Common myeloid progenitor, CD34-positive (primary cell): ENCODE results near the gene C1QTNF5.
A peak's percentile ranks its signal among the peaks of the same experiment; 100 is the strongest.

Experiments
- CTCF ChIA-PET: fragments of 350-600 bp; sonication (Branson Sonifier 250); formaldehyde crosslinking; loops from one replicate; lab custom pipeline; 2021; ENCODE audit warnings: antibody characterized with exemption; lab: Charles Lee
- POLR2A ChIA-PET: fragments of 350-600 bp; sonication (Branson Sonifier 250); formaldehyde crosslinking; loops from one replicate; lab custom pipeline; 2021; ENCODE audit warnings: antibody characterized with exemption; lab: Charles Lee
- DNase-seq, 3 donors: peaks; one replicate each; pipeline versions ENCODE4 v3.0.0 to v3.0.0-alpha.2; 2013
- H3K27ac ChIP-seq, 2 experiments: 1 replicate in 1 of 2; 2 replicates in 1 of 2; pipeline ENCODE4 v1.7.0; 2013; ENCODE audit warnings: inconsistent platforms in 2 of 2, low read length in 2 of 2, mild to moderate bottlenecking in 2 of 2, low read depth in 1 of 2, moderate library complexity in 1 of 2; ENCODE audit not compliant: severe bottlenecking in 2 of 2, insufficient read depth in 1 of 2, poor library complexity in 1 of 2
- H3K27me3 ChIP-seq, 5 experiments: replicated peaks in 2 of 5; 1 replicate in 3 of 5; 2 replicates in 2 of 5; pipeline versions ENCODE4 v1.6.1 to v1.7.0; 2013; ENCODE audit warnings: low read length in 4 of 5, mild to moderate bottlenecking in 2 of 5, moderate library complexity in 2 of 5, inconsistent platforms in 1 of 5; ENCODE audit not compliant: insufficient read depth in 5 of 5, control insufficient read depth in 4 of 5
- H3K36me3 ChIP-seq, 4 experiments: 1 replicate in 2 of 4; 2 replicates in 2 of 4; pipeline versions ENCODE4 v1.6.1 to v1.7.0; 2013; ENCODE audit warnings: low read length in 3 of 4, control low read depth in 1 of 4, mild to moderate bottlenecking in 1 of 4; ENCODE audit not compliant: control insufficient read depth in 4 of 4, insufficient read depth in 4 of 4
- H3K4me1 ChIP-seq, 4 experiments: 1 replicate in 3 of 4; 2 replicates in 1 of 4; pipeline versions ENCODE4 v1.6.1 to v1.7.1; 2013; ENCODE audit warnings: low read length in 3 of 4, mild to moderate bottlenecking in 3 of 4, control low read depth in 1 of 4, inconsistent platforms in 1 of 4, moderate library complexity in 1 of 4; ENCODE audit not compliant: control insufficient read depth in 4 of 4, insufficient read depth in 4 of 4; ENCODE audit errors: control extremely low read depth in 1 of 4
- H3K4me3 ChIP-seq, 7 experiments: 1 replicate in 4 of 7; 2 replicates in 3 of 7; pipeline versions ENCODE4 v1.5.1 to v1.7.0; 2013; ENCODE audit warnings: mild to moderate bottlenecking in 7 of 7, low read length in 6 of 7, moderate library complexity in 6 of 7, inconsistent platforms in 2 of 7, low read depth in 2 of 7, control low read depth in 1 of 7; ENCODE audit not compliant: insufficient read depth in 4 of 7, control insufficient read depth in 1 of 7; ENCODE audit errors: extremely low read depth in 1 of 7
- H3K9me3 ChIP-seq, 5 experiments: 1 replicate in 4 of 5; 2 replicates in 1 of 5; pipeline versions ENCODE4 v1.6.1 to v1.7.1; 2013; ENCODE audit warnings: low read length in 4 of 5, mild to moderate bottlenecking in 2 of 5, inconsistent platforms in 1 of 5, low read depth in 1 of 5, moderate library complexity in 1 of 5; ENCODE audit not compliant: control insufficient read depth in 4 of 5, insufficient read depth in 2 of 5; ENCODE audit errors: control extremely low read depth in 1 of 5
- WGBS: methylation state at CpG from one replicate; pipeline ENCODE4 v1.1.5; 2013; ENCODE audit not compliant: insufficient coverage; 5-methylcytosine and 5-hydroxymethylcytosine counted together

The C1QTNF5 gene

GRCh38 chr11:119368121-119369034 lies 27.7 kb upstream of the C1QTNF5 start:
- H3K4me1 ChIP-seq: peaks cover 0 to 13% (median 8%) of the 10 kb centered on the region in 4 experiments
- DNase-seq: no peak

GRCh38 chr11:119367661-119368120 lies 27.0 kb upstream of the C1QTNF5 start:
- CTCF ChIA-PET: interaction anchor here (0.9 to 6.0 kb wide), 8 partner anchors 8 to 109 kb away, joined by 3 to 51 read pairs (median 4); partner anchors contain the start of gene USP2
- H3K9me3 ChIP-seq: no peaks in the 10 kb centered on the region
- POLR2A ChIA-PET: no interaction called here
- H3K27ac ChIP-seq: no peak overlapping the region
- DNase-seq: no peak
- peaks cover 0 to 16% (median 12%) of the 10 kb centered on the region in 4 experiments for H3K4me1 ChIP-seq
- WGBS: 96% methylated on average over 7 of the region's 9 CpGs
- H3K4me3 ChIP-seq: no peak overlapping the region
- no peaks in the 10 kb centered on the region for H3K36me3 ChIP-seq
- H3K27me3 ChIP-seq: peaks cover 3 to 40% (median 24%) of the 10 kb centered on the region in 5 experiments

More at GRCh38 chr11:119368121-119369034, 27.7 kb upstream of the C1QTNF5 start:
- Histone ChIP-seq H3K27me3 (peaks cover 3 to 34% (median 23%) of the 10 kb centered on the region in 5 experiments), H3K27ac (no peak overlapping the region), H3K9me3 (no peaks in the 10 kb centered on the region), H3K4me3 (no peak overlapping the region), H3K36me3 (no peaks in the 10 kb centered on the region)
- POLR2A ChIA-PET: no interaction called here
- WGBS: 91% methylated on average over 16 of the region's 17 CpGs
- CTCF ChIA-PET: interaction anchor here (0.9 to 6.0 kb wide), 10 partner anchors 9 to 108 kb away, joined by 3 to 51 read pairs (median 4); partner anchors contain the start of gene USP2

DNA sequence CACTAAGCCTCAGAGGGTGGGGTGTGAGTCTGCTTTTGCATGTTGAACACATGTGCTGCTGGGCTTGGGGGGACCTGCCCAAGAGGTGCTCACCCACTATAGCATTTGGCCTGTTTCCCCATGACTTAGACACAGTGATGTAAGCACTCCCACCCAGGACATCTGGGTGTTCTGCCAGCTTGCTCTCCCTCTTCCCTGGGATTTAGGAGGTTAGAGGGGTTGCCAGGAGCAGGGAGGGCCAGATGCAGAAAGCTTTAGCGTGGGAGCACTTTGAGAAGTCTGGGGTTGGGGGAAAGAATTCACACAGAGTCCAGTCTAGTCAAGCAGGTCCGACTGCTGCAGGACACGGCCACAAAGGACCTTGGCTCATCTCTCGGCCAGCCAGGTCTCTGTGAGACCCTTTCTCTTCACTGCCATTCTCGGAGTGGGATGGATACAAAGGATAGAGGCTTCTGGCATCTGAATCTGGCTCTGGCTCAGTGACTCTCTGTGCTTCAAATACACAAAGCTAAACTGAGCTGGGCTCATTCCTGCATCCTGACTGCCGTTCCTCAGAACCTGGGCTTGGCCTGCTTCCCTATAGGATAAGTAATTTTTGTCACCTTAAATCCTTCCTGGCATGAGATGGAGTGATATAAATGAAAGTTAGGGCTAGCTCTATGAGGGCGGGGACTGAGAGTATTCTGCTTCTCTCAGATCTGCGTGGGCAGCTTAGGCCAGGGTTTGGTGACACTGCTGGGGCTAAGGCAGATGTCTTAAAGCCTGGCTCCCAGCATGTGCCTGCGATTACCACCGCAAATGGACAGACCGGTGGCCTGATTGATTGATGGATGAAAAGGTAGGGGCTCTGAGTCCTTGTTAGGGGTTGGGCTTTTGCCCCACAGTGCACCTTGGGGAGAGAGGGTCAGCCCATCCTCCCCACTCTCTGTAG lies 26.3 kb upstream of the C1QTNF5 start:
- Histone ChIP-seq H3K27ac (no peak overlapping the region), H3K27me3 (peaks cover 3 to 48% (median 31%) of the 10 kb centered on the region in 5 experiments), H3K9me3 (no peaks in the 10 kb centered on the region), H3K4me3 (no peak overlapping the region), H3K4me1 (peaks cover 0 to 16% (median 12%) of the 10 kb centered on the region in 4 experiments), H3K36me3 (no peaks in the 10 kb centered on the region)
- CTCF ChIA-PET: interaction anchor here (1.0 to 6.0 kb wide), 6 partner anchors 8 to 43 kb away, joined by 3 to 51 read pairs (median 4); partner anchors contain the start of gene USP2
- WGBS: 95% methylated on average over 7 of the region's 11 CpGs
- DNase-seq: no peak
- POLR2A ChIA-PET: no interaction called here

GRCh38 chr11:119365071-119365591 lies 24.4 kb upstream of the C1QTNF5 start:
- CTCF ChIA-PET: interaction anchor here (1.2 to 2.1 kb wide), 8 partner anchors 9 to 110 kb away, joined by 3 to 12 read pairs (median 5); partner anchors contain the start of gene USP2
- peaks cover 0 to 26% (median 13%) of the 10 kb centered on the region in 4 experiments for H3K4me1 ChIP-seq
- no peak overlapping the region for H3K4me3 ChIP-seq

DNA sequence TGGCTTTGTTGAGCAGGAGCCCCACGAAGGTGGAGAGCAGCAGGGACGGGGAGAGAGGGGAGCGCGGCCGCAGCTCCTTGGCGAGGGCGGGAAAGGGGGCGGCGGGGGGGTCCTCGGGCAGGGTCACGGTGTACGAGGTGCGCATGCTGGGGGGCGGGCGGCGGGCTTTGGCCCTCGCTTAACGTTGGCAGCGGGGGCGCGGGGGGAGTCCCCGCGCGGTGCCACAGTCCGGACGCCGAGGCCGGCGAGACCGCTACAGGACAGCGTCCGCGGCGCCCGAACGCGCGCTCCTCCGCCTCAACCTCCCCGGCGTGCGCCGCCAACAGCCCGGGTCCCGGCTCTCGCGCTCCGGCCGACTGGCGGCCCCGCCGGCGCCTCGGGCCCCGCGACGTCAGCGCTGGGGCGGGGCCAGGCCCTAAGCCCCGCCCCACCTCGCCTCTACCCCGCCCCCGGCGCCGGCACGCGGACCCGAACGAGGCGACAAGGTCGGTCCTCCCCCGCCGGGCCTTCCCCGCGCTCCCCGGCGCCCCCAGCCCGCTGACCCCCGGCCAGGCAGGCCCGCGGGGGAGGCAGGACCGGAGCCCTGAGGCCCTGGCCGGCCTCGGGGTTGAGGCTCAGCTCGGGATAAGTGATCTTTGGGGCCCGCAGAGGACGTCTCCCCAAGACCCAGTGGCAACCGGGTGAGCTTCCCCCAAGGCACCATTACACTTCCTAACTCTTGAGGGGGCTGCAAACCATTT lies 23.3 kb upstream of the C1QTNF5 start:
- POLR2A ChIA-PET: no interaction called here
- Histone ChIP-seq H3K4me1 (peaks cover 0 to 37% (median 20%) of the 10 kb centered on the region in 4 experiments), H3K9me3 (no peaks in the 10 kb centered on the region), H3K27ac (no peak overlapping the region), H3K27me3 (peaks cover 3 to 50% (median 29%) of the 10 kb centered on the region in 5 experiments), H3K4me3 (peak overlapping the region in 6 of 7 experiments; percentile 32 to 59 (median 52)), H3K36me3 (no peaks in the 10 kb centered on the region)
- 2% methylated on average over 59 of the region's 88 CpGs for WGBS
- peak; percentile 29 to 55 (median 53) for DNase-seq
- CTCF ChIA-PET: interaction anchor here (1.2 to 2.1 kb wide), 8 partner anchors 8 to 111 kb away, joined by 3 to 12 read pairs (median 5); partner anchors contain the start of gene USP2

More at GRCh38 chr11:119365071-119365591, 24.4 kb upstream of the C1QTNF5 start:
- Histone ChIP-seq H3K9me3 (no peaks in the 10 kb centered on the region), H3K27ac (no peak overlapping the region), H3K36me3 (no peaks in the 10 kb centered on the region), H3K27me3 (peaks cover 3 to 50% (median 29%) of the 10 kb centered on the region in 5 experiments)
- no peak for DNase-seq
- POLR2A ChIA-PET: no interaction called here
- WGBS: 89% methylated on average over 6 of the region's 6 CpGs
